Putamen (tissue), 1 donor: Measurements from ENCODE around the gene IRGQ.
A peak's percentile ranks its signal among the peaks of the same experiment; 100 is the strongest.
"Not testable (repeated sequence)": the region's sequence is repeated elsewhere in the genome, so short reads cannot be mapped to it uniquely, and the experiment has no call there.

ENCODE experiments used
- DNase-seq: peaks from one replicate; pipeline ENCODE4 v3.0.0-alpha.2; 2016; ENCODE audit warnings: low spot score

Gene IRGQ

DNA sequence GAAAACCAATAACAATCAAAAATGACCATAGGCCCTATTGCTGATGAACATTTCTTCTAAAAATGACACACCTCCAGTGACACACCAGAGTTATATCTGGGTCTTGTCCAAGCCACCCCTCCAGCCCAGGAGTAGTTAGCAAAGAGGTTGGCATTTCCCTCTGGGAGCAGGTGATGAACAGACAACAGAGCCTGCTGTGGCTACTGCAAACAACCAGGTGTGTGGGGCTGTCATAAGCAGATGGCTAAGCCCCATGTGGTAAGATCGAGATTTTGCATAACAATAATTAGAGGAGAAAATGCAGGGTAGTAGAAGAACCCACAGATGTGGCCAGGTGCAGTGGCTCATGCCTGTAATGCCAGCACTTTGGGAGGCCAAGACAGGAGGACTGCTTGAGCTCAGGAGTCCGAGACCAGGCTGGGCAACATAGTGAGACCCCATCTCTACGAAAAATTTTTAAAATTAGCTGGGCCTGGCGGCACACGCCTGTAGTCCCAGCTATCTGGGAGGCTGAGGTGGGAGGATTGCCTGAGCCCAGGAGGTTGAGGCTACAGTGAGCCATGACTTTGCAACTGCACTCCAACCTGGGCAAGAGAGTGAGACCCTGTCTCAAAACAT lies 25.7 kb downstream of the IRGQ start:
- no peak for DNase-seq

GRCh38 chr19:43569657-43570056 lies 26.3 kb downstream of the IRGQ start:
- no peak for DNase-seq

- no peak for DNase-seq
Observed at GRCh38 chr19:43564800-43565199, 31.1 kb downstream of the IRGQ start.

DNA sequence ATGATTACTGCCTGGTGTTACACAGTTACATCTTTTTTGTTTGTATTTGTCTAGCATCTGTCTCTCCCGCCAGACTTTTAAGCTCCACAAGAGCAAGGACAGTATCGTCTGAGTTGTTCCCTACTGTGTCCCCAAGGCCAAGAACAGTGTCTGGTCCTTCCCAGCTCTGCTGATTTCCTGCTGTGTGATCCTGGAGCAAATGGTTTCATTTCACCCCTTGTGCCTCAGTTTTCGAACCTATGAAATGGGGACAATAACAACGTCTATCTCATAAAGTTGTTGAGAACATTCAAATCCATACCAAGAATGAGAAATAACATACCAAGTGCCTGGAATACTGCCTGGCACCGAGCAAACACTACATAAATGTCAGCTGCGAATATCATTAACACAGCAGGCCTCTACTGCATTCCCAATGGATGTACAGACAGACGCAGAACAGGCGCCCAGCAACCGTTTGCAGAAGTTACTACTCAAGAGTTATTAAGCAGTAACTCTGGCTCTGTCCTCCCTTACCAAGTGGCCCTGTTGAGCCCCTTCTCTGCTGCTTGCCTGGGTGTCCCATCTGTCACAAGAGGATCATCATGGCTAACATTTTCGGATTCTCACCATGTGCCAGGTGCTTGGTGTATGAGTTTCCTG lies 32.0 kb downstream of the IRGQ start:
- no peak for DNase-seq

DNA sequence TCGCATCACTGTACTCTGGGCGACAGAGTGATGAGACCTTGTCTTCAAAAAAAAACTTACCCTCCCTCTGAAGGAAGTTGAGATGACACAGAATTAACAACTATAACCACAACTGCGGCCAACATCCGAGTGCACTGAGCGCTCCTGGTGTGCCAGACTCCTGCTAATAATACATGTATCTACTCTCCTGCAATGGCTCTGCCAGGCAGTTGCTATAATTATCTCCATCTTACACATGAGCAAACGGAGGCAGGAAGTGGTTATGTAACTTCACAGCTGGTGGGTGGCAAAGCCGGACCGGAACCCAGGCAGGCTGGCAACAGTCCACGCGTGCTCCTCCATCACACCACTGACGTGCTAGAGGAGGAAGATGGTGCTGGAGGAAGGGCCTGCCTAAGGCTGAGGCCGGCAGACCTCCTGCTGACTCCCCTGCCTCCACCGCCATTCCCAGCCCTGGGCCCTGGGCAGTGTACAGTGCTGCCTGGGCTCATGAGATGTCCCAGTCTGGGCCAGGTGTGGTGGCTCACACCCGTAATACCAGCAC lies 33.2 kb downstream of the IRGQ start:
- DNase-seq = peak; percentile 79

DNA sequence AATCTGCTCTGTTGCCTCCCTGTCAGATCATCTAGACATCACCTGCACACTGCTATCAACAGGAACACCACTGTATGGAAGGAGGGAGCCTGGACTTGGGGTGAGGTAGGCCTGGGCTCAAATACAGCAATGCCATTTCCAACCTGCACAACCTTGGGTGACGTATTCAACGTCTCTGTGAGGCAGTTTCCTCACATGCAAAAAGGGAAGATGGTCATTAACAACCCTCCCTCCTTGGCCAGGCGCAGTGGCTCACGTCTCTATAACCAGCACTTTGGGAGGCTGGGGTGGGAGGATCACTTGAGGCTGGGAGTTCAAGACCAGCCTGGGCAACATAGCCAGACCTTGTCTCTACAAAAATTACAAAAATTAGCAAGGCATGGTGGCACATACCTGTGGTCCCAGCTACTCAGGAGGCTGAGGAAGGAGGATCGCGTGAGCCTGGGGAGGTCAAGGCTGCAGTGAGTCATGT lies 33.7 kb downstream of the IRGQ start:
- no peak for DNase-seq

GRCh38 chr19:43561139-43561970 lies 34.6 kb downstream of the IRGQ start:
- DNase-seq = no peak

- no peak for DNase-seq
Observed at GRCh38 chr19:43560687-43561086, 35.2 kb downstream of the IRGQ start.

GRCh38 chr19:43555185-43555770 lies 40.7 kb downstream of the IRGQ start:
- peak; percentile 83 for DNase-seq

DNA sequence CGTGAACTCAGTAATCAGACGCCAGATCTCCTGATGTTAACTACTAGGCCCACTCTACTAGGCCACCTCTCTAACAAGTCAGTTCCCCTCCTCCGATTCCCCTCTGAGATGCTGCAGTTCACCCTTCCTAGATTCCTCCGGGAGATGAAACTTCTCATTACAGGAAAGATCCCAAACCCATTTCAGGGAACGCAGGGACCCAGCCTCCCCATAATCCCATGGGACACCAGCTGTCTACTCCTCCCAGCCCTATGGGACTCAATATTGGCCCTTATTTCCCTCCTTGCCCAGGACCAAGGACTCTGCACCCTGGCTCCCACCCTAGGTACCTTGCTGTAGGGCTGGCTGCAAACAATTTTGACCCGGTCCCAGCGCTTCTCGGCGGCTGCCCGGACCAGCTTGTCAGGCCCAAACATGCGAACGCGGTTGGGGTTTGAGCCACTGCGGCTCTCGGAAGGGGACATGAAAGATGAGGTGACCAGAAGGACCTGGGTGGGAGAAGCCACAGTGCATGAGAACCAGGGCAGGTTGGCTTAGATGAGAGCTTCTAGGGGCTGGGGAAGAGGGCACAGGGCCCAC lies 41.5 kb downstream of the IRGQ start:
- no peak for DNase-seq

- no peak for DNase-seq
Observed at GRCh38 chr19:43553656-43554055, 42.3 kb downstream of the IRGQ start.

GRCh38 chr19:43552616-43553015 lies 43.3 kb downstream of the IRGQ start:
- no peak for DNase-seq

GRCh38 chr19:43552198-43552450 lies 43.8 kb downstream of the IRGQ start:
- DNase-seq = no peak

DNA sequence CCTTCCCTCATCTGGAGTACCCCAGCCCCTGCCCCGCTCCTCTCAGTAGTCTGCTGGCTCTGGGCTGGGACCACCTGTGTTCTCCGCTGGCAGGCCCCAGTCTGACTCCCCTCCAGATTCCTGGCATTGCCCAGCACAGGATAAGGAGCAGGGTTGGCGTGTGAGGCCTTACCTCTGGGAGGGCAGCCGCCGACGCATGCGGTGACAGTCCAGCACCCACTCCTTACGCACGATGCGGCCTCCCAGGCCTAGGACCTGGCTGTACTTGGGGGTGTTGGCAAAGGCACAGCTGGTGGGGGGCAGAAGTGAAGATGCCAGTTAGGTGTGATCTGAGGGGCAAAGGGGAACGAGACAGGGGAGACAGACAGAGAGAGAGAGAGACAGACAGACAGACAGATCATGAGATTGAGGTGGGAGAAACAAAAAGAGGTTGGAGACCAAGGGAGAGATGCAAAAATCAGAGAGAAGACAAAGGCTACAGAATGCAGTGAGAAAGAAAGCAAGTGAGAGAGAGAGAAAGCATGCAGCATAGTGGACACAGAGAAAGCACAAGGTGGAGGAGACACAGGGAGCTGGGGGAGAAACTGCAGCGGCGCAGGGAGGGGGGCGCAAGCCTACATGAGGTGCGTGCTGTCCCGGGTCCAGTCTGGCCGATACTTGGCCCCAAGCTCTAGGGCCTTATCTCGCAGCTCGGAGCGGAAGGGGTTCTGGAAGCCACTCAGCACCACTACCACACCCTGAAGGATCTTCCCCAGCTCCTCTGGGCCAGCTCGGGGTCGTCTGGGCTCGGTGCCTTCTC lies 44.3 kb downstream of the IRGQ start:
- DNase-seq = no peak

GRCh38 chr19:43548706-43549105 lies 47.2 kb downstream of the IRGQ start:
- DNase-seq = no peak

DNA sequence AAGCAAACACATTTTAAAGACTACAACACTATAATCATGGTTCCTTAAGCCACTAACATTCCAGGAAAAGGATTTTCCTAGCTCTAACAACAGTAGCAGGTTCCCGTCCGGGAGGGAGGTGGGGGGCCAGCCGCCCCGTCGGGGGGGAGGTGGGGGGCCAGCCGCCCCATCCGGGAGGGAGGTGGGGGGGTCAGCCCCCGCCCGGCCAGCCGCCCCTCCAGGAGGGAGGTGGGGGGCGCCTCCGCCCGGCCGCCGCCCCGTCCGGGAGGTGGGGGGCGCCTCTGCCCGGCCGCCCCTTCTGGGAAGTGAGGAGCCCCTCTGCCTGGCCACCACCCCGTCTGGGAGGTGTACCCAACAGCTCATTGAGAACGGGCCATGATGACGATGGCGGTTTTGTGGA lies 48.0 kb downstream of the IRGQ start:
- not testable (repeated sequence) for DNase-seq

DNA sequence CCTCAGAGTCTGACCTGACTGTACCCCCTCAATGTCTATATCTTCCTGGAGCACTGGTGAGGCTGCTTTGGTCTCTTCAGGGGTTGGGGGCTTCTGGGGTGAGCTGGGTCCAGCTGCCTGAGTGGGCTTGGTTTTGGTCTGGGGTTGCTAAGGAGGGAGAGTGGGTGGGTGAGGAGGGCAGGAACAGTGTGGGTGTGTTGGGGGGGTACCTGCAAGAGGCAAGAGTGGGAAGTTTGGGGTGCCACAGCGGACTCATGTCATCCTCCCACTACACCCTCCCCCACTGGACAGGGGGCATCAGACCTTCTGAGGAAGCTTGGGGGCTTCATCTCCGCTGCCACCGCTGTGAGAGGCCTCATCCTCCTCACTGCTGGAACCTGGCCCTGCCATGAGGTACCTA lies 49.4 kb downstream of the IRGQ start:
- DNase-seq = no peak

- DNase-seq = no peak
Observed at GRCh38 chr19:43545981-43546380, 50.0 kb downstream of the IRGQ start.

GRCh38 chr19:43545276-43545675 lies 50.7 kb downstream of the IRGQ start:
- no peak for DNase-seq

DNA sequence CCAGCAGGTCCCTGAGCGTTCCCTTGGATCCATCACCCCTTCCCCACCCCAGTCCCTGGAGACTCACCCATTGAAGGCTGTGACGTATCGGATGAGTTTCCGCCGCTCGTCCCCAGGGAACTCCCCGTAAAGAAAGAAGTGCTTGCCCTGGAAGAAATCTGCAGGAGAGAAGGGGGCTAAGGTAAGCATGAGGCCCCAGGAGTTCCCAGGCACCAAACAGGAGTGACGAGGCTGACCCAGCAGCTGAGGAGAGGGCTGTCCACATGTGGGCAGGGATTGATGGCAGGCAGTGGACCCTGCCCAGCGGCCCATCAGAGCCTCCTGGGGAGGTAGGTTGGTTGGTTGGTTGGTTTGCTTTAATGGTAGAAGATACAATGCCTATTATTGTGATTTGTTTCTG lies 51.9 kb downstream of the IRGQ start:
- DNase-seq = no peak

DNA sequence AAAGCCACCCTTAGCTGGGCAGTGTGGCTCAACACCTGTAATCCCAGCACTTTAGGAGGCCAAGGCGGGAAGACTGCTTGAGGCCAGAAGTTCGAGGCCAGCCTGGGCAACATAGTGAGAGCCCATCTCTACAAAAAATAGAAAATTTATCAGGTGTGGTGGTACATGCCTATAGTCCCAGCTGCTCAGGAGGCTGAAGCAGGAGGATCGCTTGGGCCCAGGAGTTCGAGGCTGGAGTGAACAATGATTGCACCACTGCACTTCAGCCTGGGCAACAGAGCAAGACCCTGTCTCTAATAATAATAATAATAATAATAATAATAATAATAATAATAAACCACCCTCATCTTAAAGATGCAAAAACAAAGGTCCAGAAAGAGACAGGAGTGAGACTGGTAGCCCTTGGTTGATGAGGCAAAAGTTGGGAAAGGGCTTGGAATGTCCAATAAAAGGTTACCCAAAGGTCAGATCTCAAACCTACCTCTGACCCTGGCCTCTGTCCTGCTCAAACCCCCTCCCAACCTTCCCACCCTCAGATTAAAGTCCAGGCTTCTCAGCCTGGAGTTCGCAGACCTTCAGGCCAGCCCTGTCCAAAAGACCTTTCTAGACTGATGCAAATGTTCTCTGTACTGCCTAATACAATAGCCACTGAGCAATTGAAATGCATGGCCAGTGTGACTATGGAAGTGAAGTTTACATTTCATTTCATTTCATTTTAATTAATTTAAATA lies 53.8 kb downstream of the IRGQ start:
- DNase-seq = no peak
